ENCODE data around the gene OBSCN.

The OBSCN gene

DNA sequence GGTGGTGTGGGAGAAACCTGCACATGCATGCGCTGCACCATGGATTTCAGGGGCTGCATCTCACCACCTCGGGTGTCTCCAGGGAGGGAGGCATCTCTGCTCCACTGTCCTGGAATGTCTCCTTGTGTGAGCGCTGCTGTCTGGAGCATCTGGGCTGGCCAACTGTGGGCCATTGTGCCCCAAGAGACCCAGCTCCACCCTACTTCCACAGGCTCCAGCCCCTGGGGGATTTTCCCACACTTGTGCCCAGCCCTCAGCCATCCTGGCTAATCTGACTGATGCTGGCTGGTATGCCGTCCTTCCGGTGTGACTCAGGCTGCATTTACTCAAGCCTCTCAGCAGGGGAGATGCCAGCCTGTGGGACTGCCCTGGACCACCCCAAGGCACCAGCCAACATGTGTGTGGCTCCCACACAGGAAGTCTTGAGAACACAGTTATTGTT is 136.8 kb downstream of the OBSCN start:
- Histone ChIP-seq H3K36me3 (ENCODE audit: control insufficient read depth in 2 of 2, insufficient read depth in 2 of 2, low read length in 2 of 2) (no peaks in the 10 kb centered on the region), H3K27me3 (ENCODE audit: control insufficient read depth in 2 of 2, insufficient read depth in 2 of 2, low read length in 2 of 2) (no peaks in the 10 kb centered on the region), H3K27ac (ENCODE audit: low read depth in 2 of 2, low read length in 2 of 2) (no peak overlapping the region), H3K9me3 (ENCODE audit: control insufficient read depth in 2 of 2, low read length in 2 of 2) (no peaks in the 10 kb centered on the region), H3K9ac (ENCODE audit: low read depth in 1 of 2, low read length in 2 of 2) (no peak overlapping the region), H3K4me3 (ENCODE audit: low read length in 2 of 2) (no peak overlapping the region), H3K4me1 (ENCODE audit: control insufficient read depth in 2 of 2, insufficient read depth in 2 of 2, low read length in 2 of 2) (peaks cover 0 to 4% of the 10 kb centered on the region in 2 donors)

- H3K4me3 ChIP-seq (ENCODE audit: low read length in 2 of 2), result no peak overlapping the region
- peaks cover 0 to 4% of the 10 kb centered on the region in 2 donors for H3K4me1 ChIP-seq (ENCODE audit: control insufficient read depth in 2 of 2, insufficient read depth in 2 of 2, low read length in 2 of 2)
- H3K9me3 ChIP-seq (ENCODE audit: control insufficient read depth in 2 of 2, low read length in 2 of 2), result no peaks in the 10 kb centered on the region
- no peak overlapping the region for H3K27ac ChIP-seq (ENCODE audit: low read depth in 2 of 2, low read length in 2 of 2)
- no peaks in the 10 kb centered on the region for H3K27me3 ChIP-seq (ENCODE audit: control insufficient read depth in 2 of 2, insufficient read depth in 2 of 2, low read length in 2 of 2)
- no peak overlapping the region for H3K9ac ChIP-seq (ENCODE audit: low read depth in 1 of 2, low read length in 2 of 2)
- H3K36me3 ChIP-seq (ENCODE audit: control insufficient read depth in 2 of 2, insufficient read depth in 2 of 2, low read length in 2 of 2), result no peaks in the 10 kb centered on the region
Measured at GRCh38 chr1:228345201-228345930, 137.5 kb downstream of the OBSCN start.

DNA sequence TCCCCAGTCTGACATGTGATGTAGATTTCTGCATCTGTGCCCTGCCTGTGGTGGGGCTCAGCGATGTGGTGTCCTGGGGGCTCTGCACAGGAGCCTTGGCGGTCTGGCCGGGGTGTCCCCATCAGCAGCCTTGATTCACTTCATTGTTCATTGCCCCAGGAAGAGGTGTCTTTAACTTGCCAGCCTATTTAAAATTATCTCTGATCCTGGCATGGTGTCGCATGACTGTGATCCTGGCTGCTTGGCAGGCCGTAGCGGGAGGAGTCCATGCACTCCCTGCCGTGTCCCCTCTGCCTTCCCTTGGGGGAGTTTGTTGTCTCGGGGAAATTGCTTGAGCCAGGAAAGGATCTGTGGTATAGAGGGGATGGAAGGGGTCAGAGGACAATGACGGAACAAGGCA is 138.9 kb downstream of the OBSCN start:
- Histone ChIP-seq H3K27ac (ENCODE audit: low read depth in 2 of 2, low read length in 2 of 2) (no peak overlapping the region), H3K9me3 (ENCODE audit: control insufficient read depth in 2 of 2, low read length in 2 of 2) (no peaks in the 10 kb centered on the region), H3K27me3 (ENCODE audit: control insufficient read depth in 2 of 2, insufficient read depth in 2 of 2, low read length in 2 of 2) (no peaks in the 10 kb centered on the region), H3K4me1 (ENCODE audit: control insufficient read depth in 2 of 2, insufficient read depth in 2 of 2, low read length in 2 of 2) (peaks cover 0 to 4% of the 10 kb centered on the region in 2 donors), H3K4me3 (ENCODE audit: low read length in 2 of 2) (no peak overlapping the region), H3K36me3 (ENCODE audit: control insufficient read depth in 2 of 2, insufficient read depth in 2 of 2, low read length in 2 of 2) (no peaks in the 10 kb centered on the region), H3K9ac (ENCODE audit: low read depth in 1 of 2, low read length in 2 of 2) (no peak overlapping the region)

DNA sequence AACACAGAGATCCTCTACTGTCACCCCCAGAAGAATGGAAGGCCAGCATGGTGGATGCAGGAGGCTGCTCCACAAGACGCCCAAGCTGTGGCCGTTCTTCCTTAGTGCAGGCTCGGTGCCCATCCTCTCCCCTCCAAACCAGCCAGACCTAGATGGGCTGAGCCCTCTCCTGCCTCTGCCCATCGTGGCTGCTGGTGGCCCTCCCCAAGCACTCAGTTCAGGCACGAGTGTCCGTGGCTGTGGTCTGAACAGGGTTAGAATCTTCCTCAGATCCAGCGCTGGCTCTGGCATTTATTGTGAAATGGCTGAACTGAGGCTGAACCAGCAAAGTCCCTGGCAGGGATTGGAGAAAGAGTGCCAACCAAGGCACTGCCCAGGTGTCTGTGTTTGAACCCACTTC is 139.3 kb downstream of the OBSCN start:
- Histone ChIP-seq H3K36me3 (ENCODE audit: control insufficient read depth in 2 of 2, insufficient read depth in 2 of 2, low read length in 2 of 2) (no peaks in the 10 kb centered on the region), H3K4me1 (ENCODE audit: control insufficient read depth in 2 of 2, insufficient read depth in 2 of 2, low read length in 2 of 2) (peaks cover 0 to 4% of the 10 kb centered on the region in 2 donors), H3K9ac (ENCODE audit: low read depth in 1 of 2, low read length in 2 of 2) (no peak overlapping the region), H3K27me3 (ENCODE audit: control insufficient read depth in 2 of 2, insufficient read depth in 2 of 2, low read length in 2 of 2) (no peaks in the 10 kb centered on the region), H3K9me3 (ENCODE audit: control insufficient read depth in 2 of 2, low read length in 2 of 2) (no peaks in the 10 kb centered on the region), H3K4me3 (ENCODE audit: low read length in 2 of 2) (no peak overlapping the region), H3K27ac (ENCODE audit: low read depth in 2 of 2, low read length in 2 of 2) (no peak overlapping the region)

- H3K27me3 ChIP-seq (ENCODE audit: control insufficient read depth in 2 of 2, insufficient read depth in 2 of 2, low read length in 2 of 2), result no peaks in the 10 kb centered on the region
- H3K27ac ChIP-seq (ENCODE audit: low read depth in 2 of 2, low read length in 2 of 2), result no peak overlapping the region
- no peaks in the 10 kb centered on the region for H3K36me3 ChIP-seq (ENCODE audit: control insufficient read depth in 2 of 2, insufficient read depth in 2 of 2, low read length in 2 of 2)
- H3K9me3 ChIP-seq (ENCODE audit: control insufficient read depth in 2 of 2, low read length in 2 of 2), result no peaks in the 10 kb centered on the region
- H3K4me3 ChIP-seq (ENCODE audit: low read length in 2 of 2), result no peak overlapping the region
- H3K4me1 ChIP-seq (ENCODE audit: control insufficient read depth in 2 of 2, insufficient read depth in 2 of 2, low read length in 2 of 2), result peaks cover 0 to 4% of the 10 kb centered on the region in 2 donors
- no peak overlapping the region for H3K9ac ChIP-seq (ENCODE audit: low read depth in 1 of 2, low read length in 2 of 2)
Measured at GRCh38 chr1:228348708-228349467, 141.0 kb downstream of the OBSCN start.

GRCh38 chr1:228349701-228350171 is 141.9 kb downstream of the OBSCN start:
- Histone ChIP-seq H3K4me1 (ENCODE audit: control insufficient read depth in 2 of 2, insufficient read depth in 2 of 2, low read length in 2 of 2) (peaks cover 0 to 4% of the 10 kb centered on the region in 2 donors), H3K4me3 (ENCODE audit: low read length in 2 of 2) (no peak overlapping the region), H3K9ac (ENCODE audit: low read depth in 1 of 2, low read length in 2 of 2) (no peak overlapping the region), H3K36me3 (ENCODE audit: control insufficient read depth in 2 of 2, insufficient read depth in 2 of 2, low read length in 2 of 2) (no peaks in the 10 kb centered on the region), H3K27me3 (ENCODE audit: control insufficient read depth in 2 of 2, insufficient read depth in 2 of 2, low read length in 2 of 2) (no peaks in the 10 kb centered on the region), H3K9me3 (ENCODE audit: control insufficient read depth in 2 of 2, low read length in 2 of 2) (no peaks in the 10 kb centered on the region), H3K27ac (ENCODE audit: low read depth in 2 of 2, low read length in 2 of 2) (no peak overlapping the region)

GRCh38 chr1:228350179-228350742 is 142.4 kb downstream of the OBSCN start:
- Histone ChIP-seq H3K27me3 (ENCODE audit: control insufficient read depth in 2 of 2, insufficient read depth in 2 of 2, low read length in 2 of 2) (no peaks in the 10 kb centered on the region), H3K9ac (ENCODE audit: low read depth in 1 of 2, low read length in 2 of 2) (no peak overlapping the region), H3K27ac (ENCODE audit: low read depth in 2 of 2, low read length in 2 of 2) (no peak overlapping the region)

DNA sequence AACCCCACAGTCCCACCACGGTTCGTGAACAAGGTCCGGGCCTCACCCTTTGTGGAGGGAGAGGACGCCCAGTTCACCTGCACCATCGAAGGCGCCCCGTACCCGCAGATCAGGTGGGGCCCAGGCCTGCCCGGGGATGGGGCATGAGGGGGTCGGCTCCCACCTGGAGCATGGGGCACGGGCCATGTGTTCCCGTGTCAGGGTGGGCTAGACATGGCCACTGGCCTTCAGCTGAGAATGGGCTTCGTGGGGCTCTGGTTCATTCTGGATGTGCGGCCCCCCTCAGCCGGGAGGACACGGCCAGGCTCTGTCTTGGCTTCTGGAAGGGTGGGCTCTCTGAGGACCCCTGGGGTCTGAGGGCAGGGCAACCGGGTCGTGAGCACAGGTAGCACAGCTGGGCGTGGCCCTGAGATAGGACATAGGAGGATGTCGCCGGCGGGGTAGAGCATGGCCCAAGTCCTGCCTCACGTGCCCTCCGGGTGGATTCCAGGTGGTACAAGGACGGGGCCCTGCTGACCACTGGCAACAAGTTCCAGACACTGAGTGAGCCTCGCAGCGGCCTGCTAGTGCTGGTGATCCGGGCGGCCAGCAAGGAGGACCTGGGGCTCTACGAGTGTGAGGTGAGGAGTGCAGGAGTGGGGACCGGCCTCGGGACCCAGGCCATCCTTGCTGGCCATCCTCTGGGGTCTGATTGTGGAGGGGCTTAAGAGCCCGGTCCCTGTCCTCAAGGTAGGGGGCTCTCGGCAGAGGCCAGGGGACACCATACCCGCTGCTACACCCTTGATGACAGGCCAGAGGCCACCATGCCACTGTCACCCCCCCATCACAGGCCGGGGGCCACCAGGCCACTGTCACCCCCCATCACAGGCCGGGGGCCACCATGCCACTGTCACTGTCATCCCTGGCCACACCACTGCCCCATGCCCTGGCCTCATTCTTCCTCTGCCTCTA is 143.3 kb downstream of the OBSCN start:
- H3K4me1 ChIP-seq (ENCODE audit: control insufficient read depth in 2 of 2, insufficient read depth in 2 of 2, low read length in 2 of 2), result peaks cover 0 to 4% of the 10 kb centered on the region in 2 donors
- H3K4me3 ChIP-seq (ENCODE audit: low read length in 2 of 2), result no peak overlapping the region
- H3K9me3 ChIP-seq (ENCODE audit: control insufficient read depth in 2 of 2, low read length in 2 of 2), result no peaks in the 10 kb centered on the region
- no peak overlapping the region for H3K9ac ChIP-seq (ENCODE audit: low read depth in 1 of 2, low read length in 2 of 2)
- H3K27ac ChIP-seq (ENCODE audit: low read depth in 2 of 2, low read length in 2 of 2), result no peak overlapping the region
- no peaks in the 10 kb centered on the region for H3K27me3 ChIP-seq (ENCODE audit: control insufficient read depth in 2 of 2, insufficient read depth in 2 of 2, low read length in 2 of 2)
- no peaks in the 10 kb centered on the region for H3K36me3 ChIP-seq (ENCODE audit: control insufficient read depth in 2 of 2, insufficient read depth in 2 of 2, low read length in 2 of 2)

More at GRCh38 chr1:228350179-228350742, 142.4 kb downstream of the OBSCN start:
- no peak overlapping the region for H3K4me3 ChIP-seq (ENCODE audit: low read length in 2 of 2)
- H3K4me1 ChIP-seq (ENCODE audit: control insufficient read depth in 2 of 2, insufficient read depth in 2 of 2, low read length in 2 of 2), result peaks cover 0 to 4% of the 10 kb centered on the region in 2 donors
- H3K36me3 ChIP-seq (ENCODE audit: control insufficient read depth in 2 of 2, insufficient read depth in 2 of 2, low read length in 2 of 2), result no peaks in the 10 kb centered on the region
- H3K9me3 ChIP-seq (ENCODE audit: control insufficient read depth in 2 of 2, low read length in 2 of 2), result no peaks in the 10 kb centered on the region

GRCh38 chr1:228351850-228352249 is 144.0 kb downstream of the OBSCN start:
- H3K27me3 ChIP-seq (ENCODE audit: control insufficient read depth in 2 of 2, insufficient read depth in 2 of 2, low read length in 2 of 2), result no peaks in the 10 kb centered on the region
- H3K4me1 ChIP-seq (ENCODE audit: control insufficient read depth in 2 of 2, insufficient read depth in 2 of 2, low read length in 2 of 2), result peaks cover 0 to 4% of the 10 kb centered on the region in 2 donors
- no peak overlapping the region for H3K4me3 ChIP-seq (ENCODE audit: low read length in 2 of 2)
- no peak overlapping the region for H3K27ac ChIP-seq (ENCODE audit: low read depth in 2 of 2, low read length in 2 of 2)
- H3K9ac ChIP-seq (ENCODE audit: low read depth in 1 of 2, low read length in 2 of 2), result no peak overlapping the region
- no peaks in the 10 kb centered on the region for H3K9me3 ChIP-seq (ENCODE audit: control insufficient read depth in 2 of 2, low read length in 2 of 2)
- no peaks in the 10 kb centered on the region for H3K36me3 ChIP-seq (ENCODE audit: control insufficient read depth in 2 of 2, insufficient read depth in 2 of 2, low read length in 2 of 2)

Measured in mucosa of rectum (tissue), 2 donors.